SK-N-SH (cell line): ENCODE results near the gene GRAMD2A.

ENCODE experiments used
- CTCF ChIP-seq: fragments of 200-600 bp; sonication (generic); IDR thresholded peaks from 2 replicates; pipeline ENCODE4 v1.6.1; 2017; ENCODE audit warnings: antibody characterized with exemption, mild to moderate bottlenecking, moderate library complexity
- POLR2AphosphoS5 ChIP-seq: IDR thresholded peaks from 2 replicates; pipeline ENCODE4 v1.6.1; 2012; ENCODE audit warnings: low read depth, low read length
- SMC3 ChIP-seq: IDR thresholded peaks from 2 replicates; pipeline ENCODE4 v1.6.1; 2012; ENCODE audit warnings: low read depth, low read length, improper control_type of control experiment
- TAF1 ChIP-seq: IDR thresholded peaks from 2 replicates; pipeline ENCODE4 v1.6.1; 2012; ENCODE audit warnings: low read depth, mild to moderate bottlenecking, low read length, moderate library complexity, borderline replicate concordance

GRCh38 chr15:72135719-72136118 lies 61.9 kb downstream of the GRAMD2A start:
- TF ChIP-seq TAF1, result no peak
- TF ChIP-seq CTCF, result no peak
- no peak for TF ChIP-seq POLR2AphosphoS5
- TF ChIP-seq SMC3, result no peak
